Activated B cell treated with CpG ODN at 0.5 μM for 24 hours (primary cell): ENCODE data around the gene CDC42SE2. TPM values are rescaled to one million over a fixed set of nuclear protein-coding genes. Genes with fewer than 3 reads are reported as not detected.

Source experiments
- ATAC-seq: fragments of 200-7000 bp; cut with Tn5 transposase; one replicate; pipeline ENCODE4 v1.10.0; 2021; ENCODE audit warnings: low read depth, mild to moderate bottlenecking, moderate library complexity
- CTCF ChIA-PET: fragments of 350-600 bp; sonication (Branson Sonifier 250); formaldehyde crosslinking; loops from one replicate; lab custom pipeline; 2021; ENCODE audit warnings: antibody characterized with exemption; lab: Charles Lee
- POLR2A ChIA-PET: fragments of 350-600 bp; sonication (Branson Sonifier 250); formaldehyde crosslinking; loops from one replicate; lab custom pipeline; 2021; ENCODE audit warnings: antibody characterized with exemption; lab: Charles Lee
- DNase-seq: peaks from one replicate; pipeline ENCODE4 v3.0.0; 2022
- H3K27ac Mint-ChIP-seq: one replicate; pipeline ENCODE4 v1.8.0; 2020; ENCODE audit warnings: mixed read lengths
- H3K27me3 Mint-ChIP-seq: one replicate; pipeline ENCODE4 v1.8.0; 2021; ENCODE audit warnings: mixed read lengths
- H3K36me3 Mint-ChIP-seq: one replicate; pipeline ENCODE4 v1.8.0; 2021; ENCODE audit warnings: low read depth, mixed read lengths
- H3K4me1 Mint-ChIP-seq: one replicate; pipeline ENCODE4 v1.8.0; 2021; ENCODE audit warnings: mixed read lengths
- H3K4me3 Mint-ChIP-seq: one replicate; pipeline ENCODE4 v1.8.0; 2020; ENCODE audit warnings: mild to moderate bottlenecking, mixed read lengths
- H3K9me3 Mint-ChIP-seq: one replicate; pipeline ENCODE4 v1.8.0; 2020; ENCODE audit warnings: mixed read lengths
- intact Hi-C: fragments of 100-400 bp; cut with micrococcal nuclease; formaldehyde crosslinking; loops from one replicate; pipeline ENCODE4 v1.15.1; 2024
- total RNA-seq: library from RNA; stranded (reverse); gene quantifications from 2 replicates; pipeline ENCODE4 v1.2.3, GENCODE V29; 2022
- TF ChIP-seq, protein P1 (sequence below): fragments of 200-600 bp; IDR thresholded peaks from one replicate; pipeline ENCODE4 v1.8.0; 2022; ENCODE audit warnings: antibody characterized with exemption, mild to moderate bottlenecking

CDC42SE2 gene
- total RNA-seq, 1 donor from 2014 or later = 122 TPM

- DNase-seq (no peak), ATAC-seq (no peak)
- Mint-ChIP-seq H3K9me3 (no peaks in the 10 kb centered on the region), H3K4me3 (no peak overlapping the region), H3K27ac (no peak overlapping the region), H3K36me3 (peaks cover 63% of the 10 kb centered on the region), H3K4me1 (peaks cover 32% of the 10 kb centered on the region), H3K27me3 (no peaks in the 10 kb centered on the region)
- intact Hi-C loops = no loop called here
- CTCF ChIA-PET = interaction anchor here (1.5 kb wide), 1 partner anchor 134 kb away, joined by 3 read pairs; no protein-coding TSS in a partner anchor
- TF ChIP-seq, protein P1, sequence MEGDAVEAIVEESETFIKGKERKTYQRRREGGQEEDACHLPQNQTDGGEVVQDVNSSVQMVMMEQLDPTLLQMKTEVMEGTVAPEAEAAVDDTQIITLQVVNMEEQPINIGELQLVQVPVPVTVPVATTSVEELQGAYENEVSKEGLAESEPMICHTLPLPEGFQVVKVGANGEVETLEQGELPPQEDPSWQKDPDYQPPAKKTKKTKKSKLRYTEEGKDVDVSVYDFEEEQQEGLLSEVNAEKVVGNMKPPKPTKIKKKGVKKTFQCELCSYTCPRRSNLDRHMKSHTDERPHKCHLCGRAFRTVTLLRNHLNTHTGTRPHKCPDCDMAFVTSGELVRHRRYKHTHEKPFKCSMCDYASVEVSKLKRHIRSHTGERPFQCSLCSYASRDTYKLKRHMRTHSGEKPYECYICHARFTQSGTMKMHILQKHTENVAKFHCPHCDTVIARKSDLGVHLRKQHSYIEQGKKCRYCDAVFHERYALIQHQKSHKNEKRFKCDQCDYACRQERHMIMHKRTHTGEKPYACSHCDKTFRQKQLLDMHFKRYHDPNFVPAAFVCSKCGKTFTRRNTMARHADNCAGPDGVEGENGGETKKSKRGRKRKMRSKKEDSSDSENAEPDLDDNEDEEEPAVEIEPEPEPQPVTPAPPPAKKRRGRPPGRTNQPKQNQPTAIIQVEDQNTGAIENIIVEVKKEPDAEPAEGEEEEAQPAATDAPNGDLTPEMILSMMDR = no peak
- POLR2A ChIA-PET = no interaction called here
These were observed 122.9 kb downstream of the CDC42SE2 start for GRCh38 chr5:131386779-131387178.

DNA sequence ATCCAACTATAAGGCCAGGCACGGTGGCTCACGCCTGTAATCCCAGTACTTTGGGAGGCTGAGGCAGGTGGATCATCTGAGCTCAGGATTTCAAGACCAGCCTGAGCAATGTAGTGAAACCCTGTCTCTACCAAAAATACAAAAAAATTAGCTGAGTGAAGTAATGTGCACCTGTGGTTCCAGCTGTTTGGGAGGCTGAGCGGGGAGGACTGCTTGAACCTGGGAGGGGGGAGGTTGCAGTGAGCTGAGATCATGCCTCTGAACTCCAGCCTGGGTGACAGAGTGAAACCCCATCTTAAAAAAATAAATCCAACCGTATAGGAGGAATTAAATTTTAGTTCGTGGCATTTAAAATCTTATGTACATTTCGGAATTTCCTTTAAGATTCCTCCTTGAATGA is 123.4 kb downstream of the CDC42SE2 start:
- Mint-ChIP-seq H3K27ac (no peak overlapping the region), H3K36me3 (peaks cover 67% of the 10 kb centered on the region), H3K9me3 (no peaks in the 10 kb centered on the region), H3K4me3 (no peak overlapping the region), H3K4me1 (peaks cover 32% of the 10 kb centered on the region), H3K27me3 (no peaks in the 10 kb centered on the region)
- POLR2A ChIA-PET = no interaction called here
- TF ChIP-seq, protein P1 = no peak
- intact Hi-C loops = no loop called here
- ATAC-seq (no peak), DNase-seq (no peak)
- CTCF ChIA-PET = interaction anchor here (0.7 to 1.5 kb wide), 2 partner anchors 134 to 675 kb away, joined by 3 to 4 read pairs; no protein-coding TSS in a partner anchor

GRCh38 chr5:131389096-131389868 is 125.4 kb downstream of the CDC42SE2 start:
- Mint-ChIP-seq H3K36me3 (peaks cover 83% of the 10 kb centered on the region), H3K4me3 (no peak overlapping the region), H3K27me3 (no peaks in the 10 kb centered on the region), H3K4me1 (peaks cover 41% of the 10 kb centered on the region), H3K27ac (peak overlapping the region; percentile 72), H3K9me3 (no peaks in the 10 kb centered on the region)
- intact Hi-C loops = no loop called here
- ATAC-seq (no peak), DNase-seq (no peak)
- TF ChIP-seq, protein P1 = no peak
- ChIA-PET POLR2A (no interaction called here), CTCF (no interaction called here)

- peak overlapping the region; percentile 41 for H3K27ac Mint-ChIP-seq
- H3K9me3 Mint-ChIP-seq = no peaks in the 10 kb centered on the region
- ChIA-PET POLR2A (no interaction called here), CTCF (no interaction called here)
- no peak overlapping the region for H3K4me3 Mint-ChIP-seq
- TF ChIP-seq, protein P1 = no peak
- peaks cover 41% of the 10 kb centered on the region for H3K4me1 Mint-ChIP-seq
- DNase-seq = no peak
- intact Hi-C loops = no loop called here
- H3K27me3 Mint-ChIP-seq = no peaks in the 10 kb centered on the region
- no peak for ATAC-seq
- peaks cover 84% of the 10 kb centered on the region for H3K36me3 Mint-ChIP-seq
These were observed 126.0 kb downstream of the CDC42SE2 start for GRCh38 chr5:131389869-131390265.

- H3K27ac Mint-ChIP-seq = peak overlapping the region; percentile 88
- POLR2A ChIA-PET = no interaction called here
- intact Hi-C loops = no loop called here
- H3K36me3 Mint-ChIP-seq = peaks cover 80% of the 10 kb centered on the region
- H3K27me3 Mint-ChIP-seq = no peaks in the 10 kb centered on the region
- H3K9me3 Mint-ChIP-seq = no peaks in the 10 kb centered on the region
- no peak overlapping the region for H3K4me3 Mint-ChIP-seq
- DNase-seq (no peak), ATAC-seq (no peak)
- TF ChIP-seq, protein P1 = no peak
- peaks cover 65% of the 10 kb centered on the region for H3K4me1 Mint-ChIP-seq
- CTCF ChIA-PET = interaction anchor here (0.9 to 1.8 kb wide), 2 partner anchors 10 to 127 kb away, joined by 4 read pairs; no protein-coding TSS in a partner anchor
These were observed 128.7 kb downstream of the CDC42SE2 start for GRCh38 chr5:131392466-131393095.
